H1 (cell line): ENCODE data around the gene RBM19. TPM values are rescaled to one million over a fixed set of nuclear protein-coding genes. Genes with fewer than 3 reads are reported as not detected.

Source experiments
- CTCF ChIA-PET: fragments of 300-600 bp; sonication (Branson Sonifier 250); formaldehyde crosslinking; loops from one replicate; lab custom pipeline; 2021; ENCODE audit not compliant: partially characterized antibody; lab: Charles Lee
- POLR2A ChIA-PET: fragments of 300-600 bp; sonication (Branson Sonifier 250); formaldehyde crosslinking; loops from one replicate; lab custom pipeline; 2021; ENCODE audit warnings: inconsistent platforms; ENCODE audit not compliant: partially characterized antibody; lab: Charles Lee
- DNase-seq, 2 experiments: peaks; one replicate each; pipeline versions ENCODE4 v3.0.0 to v3.0.0-alpha.2; 2010 to 2022; ENCODE audit warnings: low spot score in 2 of 2, low read depth in 1 of 2, mixed read lengths in 1 of 2
- FAIRE-seq: peaks from 2 replicates; lab custom pipeline; 2011; peaks lifted over from hg19 to GRCh38; lab: Jason Lieb, UNC
- H2AFZ ChIP-seq: 2 replicates; pipeline ENCODE4 v1.8.1; 2012; ENCODE audit warnings: low read length, inconsistent platforms
- H2AK5ac ChIP-seq: 2 replicates; pipeline ENCODE4 v1.6.1; 2013; ENCODE audit warnings: low read depth, low read length
- H2BK120ac ChIP-seq: replicated peaks from 2 replicates; pipeline ENCODE3; 2013; ENCODE audit warnings: low read depth, low read length, inconsistent platforms
- H2BK12ac ChIP-seq: 2 replicates; pipeline ENCODE4 v1.6.1; 2013; ENCODE audit warnings: low read depth, low read length
- H2BK15ac ChIP-seq: 2 replicates; pipeline ENCODE4 v1.6.1; 2013; ENCODE audit warnings: low read length
- H2BK20ac ChIP-seq: 2 replicates; pipeline ENCODE4 v1.6.1; 2013; ENCODE audit warnings: low read length
- H2BK5ac ChIP-seq: 2 replicates; pipeline ENCODE4 v1.6.1; 2013; ENCODE audit warnings: low read depth, low read length
- H3K14ac ChIP-seq: 2 replicates; pipeline ENCODE4 v1.6.1; 2013; ENCODE audit warnings: inconsistent platforms; ENCODE audit not compliant: insufficient read length
- H3K18ac ChIP-seq: 2 replicates; pipeline ENCODE4 v1.6.1; 2013; ENCODE audit warnings: low read length; ENCODE audit errors: extremely low read depth
- H3K23ac ChIP-seq: 2 replicates; pipeline ENCODE4 v1.6.1; 2013; ENCODE audit warnings: inconsistent platforms; ENCODE audit not compliant: insufficient read length
- H3K23me2 ChIP-seq: 2 replicates; pipeline ENCODE4 v1.6.1; 2013; ENCODE audit warnings: low read depth, low read length
- H3K27ac ChIP-seq: 2 replicates; pipeline ENCODE4 v1.6.1; 2011; ENCODE audit warnings: low read depth, low read length, inconsistent platforms
- H3K27me3 ChIP-seq, 4 experiments: replicated peaks in 1 of 4; 1 replicate in 1 of 4; 2 replicates in 3 of 4; pipeline versions ENCODE4 v1.6.1 to v1.8.1; 2011 to 2013; ENCODE audit warnings: low read length in 3 of 4, mild to moderate bottlenecking in 3 of 4, inconsistent platforms in 2 of 4, mixed read lengths in 2 of 4, moderate library complexity in 1 of 4; ENCODE audit not compliant: control insufficient read depth in 3 of 4, insufficient read depth in 3 of 4; ENCODE audit errors: extremely low read depth in 1 of 4
- H3K36me3 ChIP-seq, 4 experiments: 2 replicates each; pipeline versions ENCODE4 v1.6.1 to v1.8.1; 2011 to 2013; ENCODE audit warnings: mild to moderate bottlenecking in 4 of 4, low read length in 3 of 4, moderate library complexity in 2 of 4, control low read depth in 1 of 4, inconsistent platforms in 1 of 4; ENCODE audit not compliant: insufficient read depth in 4 of 4, control insufficient read depth in 2 of 4
- H3K4ac ChIP-seq: replicated peaks from 2 replicates; pipeline ENCODE3; 2013; ENCODE audit warnings: low read length, low read depth, mixed read lengths, inconsistent platforms; ENCODE audit not compliant: insufficient read length
- H3K4me1 ChIP-seq, 4 experiments: replicated peaks in 1 of 4; 1 replicate in 1 of 4; 2 replicates in 3 of 4; pipeline versions ENCODE4 v1.6.1 to v1.8.1; 2011 to 2013; ENCODE audit warnings: low read length in 3 of 4, inconsistent platforms in 2 of 4, mixed read lengths in 1 of 4; ENCODE audit not compliant: insufficient read depth in 4 of 4, control insufficient read depth in 3 of 4
- H3K4me2 ChIP-seq, 2 experiments: 2 replicates each; pipeline versions ENCODE4 v1.6.1 to v1.8.1; 2011 to 2013; ENCODE audit warnings: low read depth in 2 of 2, low read length in 2 of 2, control low read depth in 1 of 2, inconsistent platforms in 1 of 2, mild to moderate bottlenecking in 1 of 2; ENCODE audit not compliant: insufficient read depth in 1 of 2
- H3K4me3 ChIP-seq, 4 experiments: fragments of 200-600, 300-600 bp in 1 of 4; sonication (generic), shearing (Covaris generic), sonication (Bioruptor Twin) in 1 of 4; 2 replicates each; pipeline versions ENCODE4 v1.5.1 to v1.8.1; 2011 to 2016; ENCODE audit warnings: low read length in 4 of 4, low read depth in 3 of 4, control low read depth in 2 of 4, inconsistent platforms in 2 of 4, mild to moderate bottlenecking in 2 of 4, mixed read lengths in 1 of 4, moderate library complexity in 1 of 4; ENCODE audit not compliant: insufficient read depth in 2 of 4; ENCODE audit errors: extremely low read depth in 1 of 4
- H3K56ac ChIP-seq: replicated peaks from 2 replicates; pipeline ENCODE3; 2013; ENCODE audit warnings: low read depth, mild to moderate bottlenecking, mixed read lengths, low read length, inconsistent platforms; ENCODE audit not compliant: insufficient read length
- H3K79me1 ChIP-seq: 2 replicates; pipeline ENCODE4 v1.6.1; 2013; ENCODE audit warnings: low read depth, low read length, control low read depth
- H3K79me2 ChIP-seq, 2 experiments: 2 replicates each; pipeline versions ENCODE4 v1.6.1 to v1.8.1; 2012 to 2013; ENCODE audit warnings: low read length in 2 of 2, mild to moderate bottlenecking in 2 of 2, inconsistent platforms in 1 of 2; ENCODE audit not compliant: insufficient read depth in 2 of 2, control insufficient read depth in 1 of 2
- H3K9ac ChIP-seq, 4 experiments: replicated peaks in 1 of 4; 1 replicate in 1 of 4; 2 replicates in 3 of 4; pipeline versions ENCODE4 v1.6.1 to v1.8.1; 2011 to 2013; ENCODE audit warnings: low read depth in 3 of 4, low read length in 3 of 4, control low read depth in 2 of 4, mild to moderate bottlenecking in 2 of 4, moderate library complexity in 2 of 4, inconsistent platforms in 1 of 4; ENCODE audit errors: extremely low read depth in 1 of 4
- H3K9me3 ChIP-seq, 2 experiments: 2 replicates each; pipeline versions ENCODE4 v1.6.1 to v1.8.1; 2012 to 2013; ENCODE audit warnings: mild to moderate bottlenecking in 2 of 2, moderate library complexity in 2 of 2, control low read depth in 1 of 2, inconsistent platforms in 1 of 2, low read depth in 1 of 2, low read length in 1 of 2, mixed read lengths in 1 of 2; ENCODE audit not compliant: insufficient read depth in 2 of 2
- H4K20me1 ChIP-seq, 2 experiments: replicated peaks in 1 of 2; 2 replicates each; pipeline versions ENCODE3 to v1.8.1; 2011 to 2013; ENCODE audit warnings: inconsistent platforms in 2 of 2, low read length in 2 of 2, mild to moderate bottlenecking in 1 of 2; ENCODE audit not compliant: insufficient read depth in 2 of 2, control insufficient read depth in 1 of 2
- H4K5ac ChIP-seq: 2 replicates; pipeline ENCODE4 v1.6.1; 2013; ENCODE audit warnings: low read length, low read depth, mixed read lengths, inconsistent platforms; ENCODE audit not compliant: insufficient read length
- H4K8ac ChIP-seq: 2 replicates; pipeline ENCODE4 v1.8.0; 2013; ENCODE audit warnings: mild to moderate bottlenecking, moderate library complexity, low read length, inconsistent platforms; ENCODE audit not compliant: insufficient read depth; ENCODE audit errors: extremely low read depth
- H4K91ac ChIP-seq: replicated peaks from 2 replicates; pipeline ENCODE3; 2013; ENCODE audit warnings: low read length, mixed read lengths, inconsistent platforms; ENCODE audit not compliant: insufficient read length
- CBX5 ChIP-seq: fragments of 300-800, 300-1000 bp; sonication (generic); IDR thresholded peaks from 2 replicates; pipeline ENCODE4 v1.7.1; 2016; ENCODE audit warnings: antibody characterized with exemption, low read length, low read depth
- CREB1 ChIP-seq: IDR thresholded peaks from 2 replicates; pipeline ENCODE4 v1.6.1; 2012; ENCODE audit warnings: inconsistent platforms
- CTBP2 ChIP-seq: IDR thresholded peaks from 2 replicates; pipeline ENCODE4 v1.7.0; 2011; ENCODE audit warnings: borderline replicate concordance, mild to moderate bottlenecking, moderate library complexity, mixed read lengths, low read length; ENCODE audit not compliant: insufficient read depth, insufficient read length
- EGR1 ChIP-seq: IDR thresholded peaks from 2 replicates; pipeline ENCODE4 v1.6.1; 2011; ENCODE audit warnings: low read depth, low read length, borderline replicate concordance
- HDAC2 ChIP-seq, 2 experiments: fragments of 300-600 bp in 1 of 2; sonication (generic) in 1 of 2; IDR thresholded peaks; 2 replicates each; pipeline ENCODE4 v1.6.1; 2011 to 2012; ENCODE audit warnings: low read depth in 2 of 2, low read length in 2 of 2, mild to moderate bottlenecking in 2 of 2, moderate library complexity in 2 of 2, borderline replicate concordance in 1 of 2, inconsistent platforms in 1 of 2
- JUND ChIP-seq: IDR thresholded peaks from 2 replicates; pipeline ENCODE4 v1.6.1; 2011; ENCODE audit warnings: mild to moderate bottlenecking, improper control_type of control experiment, low read length
- MAX ChIP-seq: IDR thresholded peaks from 2 replicates; pipeline ENCODE4 v1.6.1; 2012; ENCODE audit warnings: inconsistent platforms
- PHF8 ChIP-seq: fragments of 200-600 bp; sonication (generic); conservative IDR thresholded peaks from 2 replicates; pipeline ENCODE4 v1.7.1; 2012; ENCODE audit warnings: low read depth, mild to moderate bottlenecking, inconsistent platforms, low read length, moderate library complexity
- RFX5 ChIP-seq: IDR thresholded peaks from 2 replicates; pipeline ENCODE4 v1.6.1; 2011; ENCODE audit warnings: low read depth, low read length, improper control_type of control experiment, borderline replicate concordance
- TBP ChIP-seq: IDR thresholded peaks from 2 replicates; pipeline ENCODE4 v1.6.1; 2011; ENCODE audit warnings: low read depth, low read length, improper control_type of control experiment
- USF2 ChIP-seq: IDR thresholded peaks from 2 replicates; pipeline ENCODE4 v1.6.1; 2011; ENCODE audit warnings: low read length, improper control_type of control experiment
- YY1 ChIP-seq: IDR thresholded peaks from 2 replicates; pipeline ENCODE4 v1.6.1; 2011; ENCODE audit warnings: low read depth, mild to moderate bottlenecking, low read length
- ZNF274 ChIP-seq: IDR thresholded peaks from 2 replicates; pipeline ENCODE4 v1.7.0; 2012; ENCODE audit warnings: low read length, borderline replicate concordance; ENCODE audit errors: extremely low read depth
- WGBS, 2 experiments: shearing (Covaris generic) in 1 of 2; methylation state at CpG; one replicate each; pipeline versions ENCODE4 v1.1.6 to v1.1.7; 2013 to 2015; ENCODE audit warnings: low lambda C conversion rate in 2 of 2, mixed read lengths in 2 of 2, inconsistent platforms in 1 of 2, low coverage in 1 of 2, missing lambda C conversion rate in 1 of 2; ENCODE audit not compliant: insufficient replicate concordance in 2 of 2, insufficient coverage in 1 of 2, insufficient read length in 1 of 2; ENCODE audit errors: extremely low coverage in 1 of 2, missing lambda C conversion rate in 1 of 2; 5-methylcytosine and 5-hydroxymethylcytosine counted together
- polyA plus RNA-seq, 7 experiments: library from polyadenylated mRNA; depleted of rRNA in 3 of 7; stranded (reverse) in 5 of 7; unstranded in 2 of 7; fragments of >200 nt in 5 of 7; fragments of 200-250 nt in 2 of 7; gene quantifications; 1 replicate in 5 of 7; 2 replicates in 1 of 7; 4 replicates in 1 of 7; pipeline versions ENCODE4 v1.2.1 to v1.2.3, GENCODE V29; 2011 to 2013; ENCODE audit warnings: missing spikeins in 2 of 7, mixed read lengths in 2 of 7
- total RNA-seq: library from RNA; stranded (reverse); fragmentation: NEBNext Ultra II Directional; extraction: Animal tissue kit (Norgen Biotek cat#: 25700); gene quantifications from 2 replicates; pipeline ENCODE4 v1.2.1, GENCODE V29; 2021

RBM19 gene
- total and polyA plus RNA-seq, 2 of the 8 experiments (the other 6 are each of a cell fraction or from before 2014, with no cell fraction given), result 23.4 to 61.9 TPM

DNA sequence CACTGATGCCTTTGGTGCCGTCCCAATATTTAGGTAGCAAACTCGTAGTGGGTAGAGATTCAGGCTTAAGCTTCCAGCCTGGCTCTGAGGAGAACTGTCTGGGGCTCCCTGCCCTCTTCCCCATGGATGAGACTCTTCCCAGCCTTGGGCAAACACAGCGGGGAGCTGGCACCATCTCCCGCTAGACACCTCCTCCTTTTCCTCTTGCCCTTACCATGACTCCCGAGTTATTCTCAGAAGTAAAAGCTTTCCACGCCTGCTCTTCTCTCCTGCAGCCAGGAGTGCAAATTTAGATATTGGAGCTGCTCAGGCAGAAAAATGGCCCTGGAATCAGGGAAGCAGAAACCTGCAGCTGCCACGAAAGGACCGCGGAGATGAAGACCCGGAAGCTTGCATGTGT, 45.6 kb upstream of the RBM19 start:
- H3K9ac ChIP-seq, result no peak overlapping the region
- H2BK20ac ChIP-seq, result no peak overlapping the region
- H3K14ac ChIP-seq, result no peak overlapping the region
- no peak overlapping the region for H2AK5ac ChIP-seq
- H2BK120ac ChIP-seq, result no peak overlapping the region
- no peak overlapping the region for H4K5ac ChIP-seq
- H4K8ac ChIP-seq, result no peak overlapping the region
- no peak overlapping the region for H3K4ac ChIP-seq
- CTCF ChIA-PET, result interaction anchor here (0.9 to 1.6 kb wide), 7 partner anchors 9 to 148 kb away, joined by 3 to 6 read pairs (median 4); no protein-coding TSS in a partner anchor
- H2BK15ac ChIP-seq, result no peak overlapping the region
- H3K79me2 ChIP-seq, result no peaks in the 10 kb centered on the region
- WGBS, 2 experiments, result 87% methylated on average over 10 of the region's 10 CpGs; no CpG with 5 or more reads in 1 of the 2 experiments
- no peaks in the 10 kb centered on the region for H3K36me3 ChIP-seq
- no peak overlapping the region for H3K27ac ChIP-seq
- H3K23ac ChIP-seq, result no peak overlapping the region
- H4K91ac ChIP-seq, result no peak overlapping the region
- no peaks in the 10 kb centered on the region for H4K20me1 ChIP-seq
- POLR2A ChIA-PET, result interaction anchor here (1.0 to 1.7 kb wide), 3 partner anchors 14 to 45 kb away, joined by 3 to 4 read pairs (median 4); partner anchors contain the start of gene RBM19
- H3K23me2 ChIP-seq, result no peaks in the 10 kb centered on the region
- no peaks in the 10 kb centered on the region for H3K79me1 ChIP-seq
- no peak overlapping the region for H3K4me3 ChIP-seq
- no peak overlapping the region for H3K56ac ChIP-seq
- no peak for FAIRE-seq
- no peak overlapping the region for H3K18ac ChIP-seq
- DNase-seq, result no peak
- H3K4me2 ChIP-seq, result no peak overlapping the region
- no peak overlapping the region for H2AFZ ChIP-seq
- H2BK12ac ChIP-seq, result no peak overlapping the region
- TF ChIP-seq TBP, result no peak
- TF ChIP-seq PHF8, result no peak
- TF ChIP-seq HDAC2 (IDR thresholded peaks at IDR 0.05; ENCODE audit: borderline replicate concordance in 1 of 2, low read depth in 2 of 2, low read length in 2 of 2), result no peak
- no peak for TF ChIP-seq USF2
- TF ChIP-seq CREB1, result no peak
- no peak for TF ChIP-seq EGR1
- no peak for TF ChIP-seq YY1
- no peak for TF ChIP-seq MAX
- TF ChIP-seq CBX5, result no peak
- no peak for TF ChIP-seq CTBP2
- TF ChIP-seq RFX5, result no peak
- TF ChIP-seq JUND, result no peak
- no peak for TF ChIP-seq ZNF274
- H2BK5ac ChIP-seq, result no peak overlapping the region
- H3K9me3 ChIP-seq, result no peaks in the 10 kb centered on the region
- H3K4me1 ChIP-seq, result no peaks in the 10 kb centered on the region
- H3K27me3 ChIP-seq, result no peaks in the 10 kb centered on the region
